ENCODE measurements around the gene FGD3. TPM values are rescaled to one million over a fixed set of nuclear protein-coding genes. Genes with fewer than 3 reads are reported as not detected.

The FGD3 gene
- total RNA-seq, 1 experiment from 2014 or later: not detected

DNA sequence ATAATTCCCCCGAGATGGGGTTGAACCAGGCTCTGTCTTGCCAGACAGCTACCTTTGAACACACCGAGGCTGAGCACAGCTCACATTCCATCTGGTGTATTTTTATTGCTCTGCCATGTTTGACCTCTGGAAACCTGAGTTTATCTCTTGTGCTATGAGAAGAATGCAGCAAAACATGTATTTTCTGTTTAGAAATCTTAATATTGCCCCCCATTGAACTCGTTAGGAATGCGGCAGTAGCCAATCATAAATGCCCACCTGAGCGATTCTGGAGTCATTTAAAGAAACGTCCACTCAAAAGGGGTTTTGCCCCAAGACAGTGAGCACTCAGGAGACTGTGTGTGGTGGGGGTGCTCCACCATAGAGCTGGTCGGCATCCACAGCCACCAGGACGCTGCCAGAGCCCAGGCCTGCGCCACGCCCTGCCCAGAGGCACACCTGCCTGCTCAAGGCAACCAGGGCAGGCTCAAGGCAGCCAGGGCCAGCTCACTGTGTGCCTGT, 26.9 kb downstream of the FGD3 start:
- Mint-ChIP-seq H3K36me3 (ENCODE audit: insufficient read depth, unreplicated experiment) (peaks cover 5% of the 10 kb centered on the region), H3K4me1 (ENCODE audit: insufficient read depth, unreplicated experiment) (no peaks in the 10 kb centered on the region), H3K9me3 (ENCODE audit: unreplicated experiment) (no peaks in the 10 kb centered on the region), H3K27me3 (ENCODE audit: insufficient read depth, unreplicated experiment) (no peaks in the 10 kb centered on the region), H3K4me3 (ENCODE audit: unreplicated experiment) (no peak overlapping the region), H3K27ac (ENCODE audit: low read depth, unreplicated experiment) (no peak overlapping the region)
- TF ChIP-seq, protein P1, sequence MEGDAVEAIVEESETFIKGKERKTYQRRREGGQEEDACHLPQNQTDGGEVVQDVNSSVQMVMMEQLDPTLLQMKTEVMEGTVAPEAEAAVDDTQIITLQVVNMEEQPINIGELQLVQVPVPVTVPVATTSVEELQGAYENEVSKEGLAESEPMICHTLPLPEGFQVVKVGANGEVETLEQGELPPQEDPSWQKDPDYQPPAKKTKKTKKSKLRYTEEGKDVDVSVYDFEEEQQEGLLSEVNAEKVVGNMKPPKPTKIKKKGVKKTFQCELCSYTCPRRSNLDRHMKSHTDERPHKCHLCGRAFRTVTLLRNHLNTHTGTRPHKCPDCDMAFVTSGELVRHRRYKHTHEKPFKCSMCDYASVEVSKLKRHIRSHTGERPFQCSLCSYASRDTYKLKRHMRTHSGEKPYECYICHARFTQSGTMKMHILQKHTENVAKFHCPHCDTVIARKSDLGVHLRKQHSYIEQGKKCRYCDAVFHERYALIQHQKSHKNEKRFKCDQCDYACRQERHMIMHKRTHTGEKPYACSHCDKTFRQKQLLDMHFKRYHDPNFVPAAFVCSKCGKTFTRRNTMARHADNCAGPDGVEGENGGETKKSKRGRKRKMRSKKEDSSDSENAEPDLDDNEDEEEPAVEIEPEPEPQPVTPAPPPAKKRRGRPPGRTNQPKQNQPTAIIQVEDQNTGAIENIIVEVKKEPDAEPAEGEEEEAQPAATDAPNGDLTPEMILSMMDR (IDR thresholded peaks at IDR 0.05; ENCODE audit: unreplicated experiment): no peak
- intact Hi-C loops (cut with micrococcal nuclease): no loop called here
- no TSS peak for BruUV-seq (replicated peaks)
- CTCF ChIA-PET: interaction anchor here (0.8 kb wide), 1 partner anchor 135 kb away, joined by 3 read pairs; no protein-coding TSS in a partner anchor
- POLR2A ChIA-PET: no interaction called here
- no peak for DNase-seq (ENCODE audit: unreplicated experiment)

DNA sequence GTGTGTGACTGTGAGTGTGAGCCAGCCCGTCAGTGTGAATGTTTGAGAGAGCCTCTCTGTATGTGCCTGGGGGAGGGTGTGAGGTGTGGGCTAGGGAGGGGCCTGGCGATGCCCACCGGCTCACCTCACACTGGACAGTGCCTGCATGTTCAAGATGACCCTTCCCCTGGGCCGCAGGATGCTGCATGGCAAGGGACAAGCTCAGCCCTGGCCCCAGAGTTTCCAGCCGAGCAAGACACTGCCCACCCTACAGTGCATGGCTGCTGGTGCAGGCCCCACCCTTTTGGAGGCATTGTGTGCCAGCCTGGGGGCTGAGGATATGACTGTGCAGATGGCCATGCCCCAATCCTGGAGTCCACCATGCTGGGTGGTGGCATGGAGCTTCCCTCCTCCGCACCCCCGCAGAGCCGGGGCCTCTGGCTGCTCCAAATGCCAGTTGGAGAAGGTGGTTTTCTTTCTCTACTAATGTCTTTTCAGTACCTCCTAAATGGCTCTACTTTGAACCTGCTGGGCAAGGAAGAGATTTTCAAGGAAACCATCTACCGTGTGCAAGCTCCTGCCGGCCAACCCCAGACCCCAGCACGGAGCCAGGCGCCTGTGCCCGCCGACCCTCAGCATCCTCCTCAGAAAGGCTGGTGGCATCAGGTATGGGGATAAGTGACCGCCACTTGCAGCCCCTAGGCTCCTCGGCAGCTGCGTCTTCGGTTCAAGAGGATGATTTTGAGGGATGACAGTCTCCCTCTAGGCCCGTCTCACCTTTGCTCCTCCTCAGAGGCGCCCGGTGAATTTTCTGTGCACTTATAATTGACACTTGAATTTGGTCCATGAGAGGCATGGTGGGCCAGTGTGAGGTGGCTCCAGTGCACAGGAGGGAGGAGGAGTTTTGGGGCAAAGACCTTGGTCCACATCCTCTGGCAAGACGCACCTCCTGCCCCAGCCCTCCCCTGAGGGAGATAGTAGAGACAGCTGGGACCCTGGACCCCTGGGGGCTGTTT, 27.7 kb downstream of the FGD3 start:
- Mint-ChIP-seq H3K36me3 (ENCODE audit: insufficient read depth, unreplicated experiment) (peaks cover 5% of the 10 kb centered on the region), H3K4me1 (ENCODE audit: insufficient read depth, unreplicated experiment) (no peaks in the 10 kb centered on the region), H3K27me3 (ENCODE audit: insufficient read depth, unreplicated experiment) (no peaks in the 10 kb centered on the region), H3K9me3 (ENCODE audit: unreplicated experiment) (peaks cover 1% of the 10 kb centered on the region), H3K4me3 (ENCODE audit: unreplicated experiment) (no peak overlapping the region), H3K27ac (ENCODE audit: low read depth, unreplicated experiment) (no peak overlapping the region)
- intact Hi-C loops (cut with micrococcal nuclease): no loop called here
- no TSS peak for BruUV-seq (replicated peaks)
- TF ChIP-seq, protein P1 (IDR thresholded peaks at IDR 0.05; ENCODE audit: unreplicated experiment): no peak
- ChIA-PET POLR2A (no interaction called here), CTCF (interaction anchor here (0.5 to 1.1 kb wide), 5 partner anchors 9 to 194 kb away, joined by 3 to 4 read pairs (median 3); no protein-coding TSS in a partner anchor)
- no peak for DNase-seq (ENCODE audit: unreplicated experiment)

DNA sequence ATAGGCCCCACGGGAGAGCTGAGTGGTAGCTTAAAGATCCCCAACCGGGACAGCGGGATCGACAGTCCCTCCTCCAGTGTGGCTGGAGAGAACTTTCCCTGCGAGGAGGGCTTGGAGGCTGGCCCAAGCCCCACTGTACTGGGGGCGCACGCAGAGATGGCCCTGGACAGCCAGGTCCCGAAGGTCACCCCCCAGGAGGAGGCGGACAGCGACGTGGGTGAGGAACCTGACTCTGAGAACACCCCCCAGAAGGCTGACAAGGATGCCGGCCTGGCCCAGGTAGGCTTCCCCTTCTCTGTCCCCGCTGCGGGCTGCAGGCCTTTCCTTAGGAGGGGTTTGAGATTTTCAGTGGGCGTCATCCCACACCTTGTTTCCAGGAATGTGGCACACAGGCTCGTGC, 29.1 kb downstream of the FGD3 start:
- H3K4me3 Mint-ChIP-seq (ENCODE audit: unreplicated experiment): no peak overlapping the region
- intact Hi-C loops (cut with micrococcal nuclease): no loop called here
- peaks cover 5% of the 10 kb centered on the region for H3K36me3 Mint-ChIP-seq (ENCODE audit: insufficient read depth, unreplicated experiment)
- no peak for DNase-seq (ENCODE audit: unreplicated experiment)
- no peak overlapping the region for H3K27ac Mint-ChIP-seq (ENCODE audit: low read depth, unreplicated experiment)
- BruUV-seq (replicated peaks): no TSS peak
- no peaks in the 10 kb centered on the region for H3K27me3 Mint-ChIP-seq (ENCODE audit: insufficient read depth, unreplicated experiment)
- POLR2A ChIA-PET: interaction anchor here (0.6 to 0.7 kb wide), 2 partner anchors 47 to 100 kb away, joined by 3 to 4 read pairs; no protein-coding TSS in a partner anchor
- no peaks in the 10 kb centered on the region for H3K4me1 Mint-ChIP-seq (ENCODE audit: insufficient read depth, unreplicated experiment)
- H3K9me3 Mint-ChIP-seq (ENCODE audit: unreplicated experiment): peaks cover 8% of the 10 kb centered on the region
- TF ChIP-seq, protein P1 (IDR thresholded peaks at IDR 0.05; ENCODE audit: unreplicated experiment): no peak
- CTCF ChIA-PET: interaction anchor here (1.0 kb wide), 1 partner anchor 21 kb away, joined by 4 read pairs; no protein-coding TSS in a partner anchor

DNA sequence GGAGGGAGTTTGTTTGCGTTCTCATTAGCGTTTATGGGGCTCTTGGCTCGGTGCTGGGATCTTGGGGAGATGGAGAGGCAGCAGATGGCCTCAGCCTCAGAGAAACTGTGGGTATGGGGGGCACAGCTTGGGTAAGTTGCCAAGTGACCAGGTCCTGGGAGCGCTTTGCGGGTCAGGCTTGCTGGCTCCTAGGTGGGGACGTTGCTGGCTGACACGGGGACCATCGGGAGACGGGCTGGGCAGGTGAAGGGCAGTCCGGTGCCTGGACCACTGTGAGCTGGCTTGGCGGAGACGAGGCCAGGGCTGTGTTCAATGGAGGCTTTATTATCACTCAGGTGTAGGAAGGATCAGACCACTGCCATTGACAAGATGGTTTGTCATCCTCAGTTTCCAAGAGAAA, 30.0 kb downstream of the FGD3 start:
- ChIA-PET POLR2A (interaction anchor here (0.7 kb wide), 1 partner anchor 157 kb away, joined by 4 read pairs; the partner anchor contains the start of gene NINJ1), CTCF (no interaction called here)
- H3K27ac Mint-ChIP-seq (ENCODE audit: low read depth, unreplicated experiment): no peak overlapping the region
- no peaks in the 10 kb centered on the region for H3K4me1 Mint-ChIP-seq (ENCODE audit: insufficient read depth, unreplicated experiment)
- intact Hi-C loops (cut with micrococcal nuclease): no loop called here
- no peaks in the 10 kb centered on the region for H3K27me3 Mint-ChIP-seq (ENCODE audit: insufficient read depth, unreplicated experiment)
- H3K4me3 Mint-ChIP-seq (ENCODE audit: unreplicated experiment): no peak overlapping the region
- peaks cover 16% of the 10 kb centered on the region for H3K9me3 Mint-ChIP-seq (ENCODE audit: unreplicated experiment)
- no peak for DNase-seq (ENCODE audit: unreplicated experiment)
- H3K36me3 Mint-ChIP-seq (ENCODE audit: insufficient read depth, unreplicated experiment): peaks cover 5% of the 10 kb centered on the region
- TF ChIP-seq, protein P1 (IDR thresholded peaks at IDR 0.05; ENCODE audit: unreplicated experiment): no peak
- no TSS peak for BruUV-seq (replicated peaks)

Measured in MCF 10A (cell line).